Stomach (tissue), 9 donors: ENCODE data around the gene ATRNL1. TPM values are rescaled to one million over a fixed set of nuclear protein-coding genes. Genes with fewer than 3 reads are reported as not detected.

ENCODE experiments used
- DNase-seq, 2 donors: peaks; one replicate each; pipeline versions ENCODE4 v3.0.0 to v3.0.0-alpha.2; 2013 to 2019
- H3K27ac ChIP-seq, 5 donors: fragments of 200-600 bp in 4 of 5; sonication (generic) in 4 of 5; one replicate each; pipeline ENCODE4 v1.5.1; 2013 to 2019; ENCODE audit warnings: mild to moderate bottlenecking in 1 of 5, moderate library complexity in 1 of 5
- H3K27me3 ChIP-seq, 3 donors: fragments of 200-600 bp; sonication (generic); one replicate each; pipeline ENCODE4 v1.5.1; 2017 to 2019; ENCODE audit warnings: mixed run types in 1 of 3
- H3K36me3 ChIP-seq, 4 donors: fragments of 200-600 bp; sonication (generic); 1 replicate in 3 of 4; 2 replicates in 1 of 4; pipeline ENCODE4 v1.5.1; 2016 to 2019
- H3K4me1 ChIP-seq, 4 donors: fragments of 200-600 bp; sonication (generic); one replicate each; pipeline ENCODE4 v1.5.1; 2016 to 2019
- H3K4me3 ChIP-seq, 4 donors: fragments of 200-600 bp; sonication (generic) in 3 of 4; one replicate each; pipeline ENCODE4 v1.5.1; 2016 to 2019; ENCODE audit warnings: mild to moderate bottlenecking in 1 of 4
- H3K9me3 ChIP-seq, 4 donors: fragments of 200-600 bp; sonication (generic); one replicate each; pipeline ENCODE4 v1.5.1; 2016 to 2019
- CTCF ChIP-seq, 7 experiments: fragments of 450-650 bp in 4 of 7; fragments of 200-600 bp in 3 of 7; sonication (generic) in 3 of 7; IDR thresholded peaks; one replicate each; pipeline ENCODE4 v1.5.1; 2016 to 2019; ENCODE audit warnings: antibody characterized with exemption in 7 of 7, control low read depth in 2 of 7, mild to moderate bottlenecking in 1 of 7
- EP300 ChIP-seq: sonication (generic); formaldehyde crosslinking; IDR thresholded peaks from one replicate; pipeline ENCODE4 v1.6.1; 2017; ENCODE audit warnings: antibody characterized with exemption
- POLR2A ChIP-seq, 4 donors: fragments of 450-650 bp; IDR thresholded peaks; one replicate each; pipeline ENCODE4 v1.6.1; 2016; ENCODE audit warnings: antibody characterized with exemption in 4 of 4, control low read depth in 2 of 4, mild to moderate bottlenecking in 1 of 4, moderate library complexity in 1 of 4
- POLR2AphosphoS5 ChIP-seq, 3 donors: sonication (generic); formaldehyde crosslinking; IDR thresholded peaks; one replicate each; pipeline ENCODE4 v1.6.1; 2016; ENCODE audit warnings: antibody characterized with exemption in 3 of 3
- WGBS, 5 donors: extraction: QIAGEN DNeasy Blood & Tissue Kit in 3 of 5; methylation state at CpG; one replicate each; pipeline versions ENCODE4 v1.1.5 to v1.1.7; 2013 to 2018; 5-methylcytosine and 5-hydroxymethylcytosine counted together
- intact Hi-C: fragments of 100-400 bp; cut with DNase I; formaldehyde crosslinking; loops from one replicate; pipeline ENCODE4 v1.15.1; 2023; ENCODE audit warnings: low total_unique reads
- polyA plus RNA-seq, 3 donors: library from polyadenylated mRNA; stranded (reverse); fragments of 200-250 nt; gene quantifications; one replicate each; pipeline ENCODE4 v1.2.3, GENCODE V29; 2013
- total RNA-seq, 5 donors: library from RNA; depleted of rRNA; stranded (reverse); fragments of >200 nt; gene quantifications; one replicate each; pipeline versions ENCODE4 v1.1.0 to v1.2.3, GENCODE V29; 2014 to 2016
- donor health status: healthy with polysubstance abuse.
- donor health status: Bipolar disorder and iron deficiency.
- donor health status: healthy.

ATRNL1 gene
- total and polyA plus RNA-seq, 8 donors = 0.12 to 50.7 (median 0.72) TPM; not detected in 1

GRCh38 chr10:115950320-115950719 lies 857.2 kb downstream of the ATRNL1 start:
- TF ChIP-seq POLR2A (IDR thresholded peaks at IDR 0.05) (no peak), CTCF (IDR thresholded peaks at IDR 0.05) (no peak), EP300 (no peak), POLR2AphosphoS5 (IDR thresholded peaks at IDR 0.05) (no peak)
- no peak overlapping the region for H3K4me3 ChIP-seq
- 36 to 61% (median 49%) methylated on average over 3 of the region's 3 CpGs for WGBS, 5 donors
- H3K9me3 ChIP-seq = no peaks in the 10 kb centered on the region
- peaks cover 0 to 6% (median 2%) of the 10 kb centered on the region in 4 donors for H3K4me1 ChIP-seq
- H3K27ac ChIP-seq = no peak overlapping the region
- H3K27me3 ChIP-seq = no peaks in the 10 kb centered on the region
- no peak for DNase-seq
- intact Hi-C loops = no loop called here
- no peaks in the 10 kb centered on the region for H3K36me3 ChIP-seq

DNA sequence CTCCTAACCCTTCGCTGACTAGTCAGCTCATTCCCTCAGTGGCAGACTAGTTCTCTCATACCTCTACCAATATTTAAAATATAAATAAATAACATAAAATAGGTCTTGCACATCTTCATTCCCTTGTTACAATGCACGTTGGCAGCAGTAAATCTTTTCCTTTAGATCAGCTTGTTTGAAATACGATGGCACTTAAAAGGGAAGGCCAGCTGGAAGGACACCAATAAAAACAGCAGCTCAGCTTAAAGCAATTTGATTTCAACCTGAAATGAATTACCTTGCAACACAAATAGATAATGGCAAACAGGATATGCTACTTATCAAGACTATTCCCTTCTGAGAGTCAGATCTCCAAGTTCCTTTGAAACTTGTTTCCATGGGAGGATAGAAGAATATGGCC lies 858.1 kb downstream of the ATRNL1 start:
- H3K4me1 ChIP-seq = peaks cover 0 to 6% (median 2%) of the 10 kb centered on the region in 4 donors
- 43 to 60% (median 53%) methylated on average over 3 of the region's 3 CpGs for WGBS, 5 donors
- H3K27me3 ChIP-seq = no peaks in the 10 kb centered on the region
- no peaks in the 10 kb centered on the region for H3K9me3 ChIP-seq
- no peaks in the 10 kb centered on the region for H3K36me3 ChIP-seq
- H3K4me3 ChIP-seq = no peak overlapping the region
- DNase-seq = no peak
- H3K27ac ChIP-seq = no peak overlapping the region
- intact Hi-C loops = no loop called here
- TF ChIP-seq CTCF (IDR thresholded peaks at IDR 0.05) (no peak), POLR2A (IDR thresholded peaks at IDR 0.05) (no peak)

- no peak for DNase-seq
- WGBS, 5 donors = 26 to 48% (median 41%) methylated on average over 5 of the region's 5 CpGs
- intact Hi-C loops = no loop called here
Measured at GRCh38 chr10:115953281-115953680, 860.1 kb downstream of the ATRNL1 start.

GRCh38 chr10:115953968-115954367 lies 860.8 kb downstream of the ATRNL1 start:
- H3K4me3 ChIP-seq = no peak overlapping the region
- no peaks in the 10 kb centered on the region for H3K36me3 ChIP-seq
- DNase-seq = peak in 1 of 2 donors; percentile 42
- H3K9me3 ChIP-seq = no peaks in the 10 kb centered on the region
- WGBS, 5 donors = 40 to 64% (median 57%) methylated on average over 7 of the region's 7 CpGs
- TF ChIP-seq EP300 (no peak), CTCF (IDR thresholded peaks at IDR 0.05) (no peak), POLR2AphosphoS5 (IDR thresholded peaks at IDR 0.05) (no peak), POLR2A (IDR thresholded peaks at IDR 0.05) (no peak)
- no peaks in the 10 kb centered on the region for H3K27me3 ChIP-seq
- no peak overlapping the region for H3K27ac ChIP-seq
- intact Hi-C loops = no loop called here
- H3K4me1 ChIP-seq = peaks cover 0 to 6% (median 1%) of the 10 kb centered on the region in 4 donors

More at GRCh38 chr10:115953281-115953680, 860.1 kb downstream of the ATRNL1 start:
- H3K27me3 ChIP-seq = no peaks in the 10 kb centered on the region
- no peak overlapping the region for H3K4me3 ChIP-seq
- no peaks in the 10 kb centered on the region for H3K36me3 ChIP-seq
- no peak overlapping the region for H3K27ac ChIP-seq
- no peak for TF ChIP-seq POLR2AphosphoS5 (IDR thresholded peaks at IDR 0.05)
- TF ChIP-seq POLR2A (IDR thresholded peaks at IDR 0.05) = no peak
- no peak for TF ChIP-seq EP300
- TF ChIP-seq CTCF (IDR thresholded peaks at IDR 0.05) = no peak
- no peaks in the 10 kb centered on the region for H3K9me3 ChIP-seq
- peaks cover 0 to 6% (median 2%) of the 10 kb centered on the region in 4 donors for H3K4me1 ChIP-seq
